ENCODE measurements around the gene ABCA9. TPM values are rescaled to one million over a fixed set of nuclear protein-coding genes. Genes with fewer than 3 reads are reported as not detected.

Gene ABCA9
- not detected in 5 replicates for total RNA-seq (2022; extraction: Qiagen RNA extraction; ENCODE audit: low read depth)

GRCh38 chr17:69060822-69061221 lies at the start of gene ABCA9:
TSS of gene ABCA9 (minus strand) at chr17:69060927. CDS start at chr17:69051126, 9,801 bp downstream.

DNA sequence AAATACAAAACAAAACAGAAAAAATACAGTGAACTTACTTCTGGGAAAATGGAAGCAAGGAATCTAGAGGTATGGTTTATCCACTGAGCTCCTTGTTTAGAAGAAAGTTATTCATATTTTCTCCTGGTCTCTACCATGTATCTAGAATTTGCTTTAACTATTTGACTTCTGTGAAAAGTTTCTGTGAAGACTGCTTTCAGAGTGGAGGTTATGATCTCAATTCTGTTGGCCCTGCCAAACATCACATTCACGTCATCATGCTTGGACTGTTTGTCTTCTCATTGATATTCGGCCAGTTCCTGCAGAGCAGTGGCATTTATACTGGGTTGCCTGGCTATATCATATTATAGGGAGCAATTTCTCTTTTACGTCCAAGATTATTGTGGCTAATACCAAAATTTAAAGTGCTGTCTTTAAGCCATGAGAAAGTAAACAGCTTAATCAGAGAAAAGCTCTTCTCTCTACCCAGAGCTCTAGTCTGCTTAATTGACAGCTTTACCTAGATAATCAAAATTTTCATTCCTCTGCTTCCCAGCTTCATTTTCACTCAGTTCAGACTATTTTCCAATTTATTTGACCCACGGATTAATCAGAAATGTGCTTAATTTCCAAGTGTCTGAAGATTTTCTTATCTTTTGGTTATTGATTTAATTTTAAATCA lies 105.4 kb downstream of the ABCA9 start, which contains the start of gene ABCA8:
TSS of gene ABCA8 (minus strand) at position 212 of the 661 bp plus-strand sequence. CDS start 13,358 bp downstream, outside the sequence.

Other genes starting within 250 kb of the ABCA9 start
- gene ABCA8, start 105.5 kb downstream of the ABCA9 start, total RNA-seq (2022; extraction: Qiagen RNA extraction; ENCODE audit: low read depth), result 0.14 to 0.59 TPM (median 0.38 TPM) in 5 replicates
- gene ABCA6, start 81.0 kb upstream of the ABCA9 start, total RNA-seq (2022; extraction: Qiagen RNA extraction; ENCODE audit: low read depth), result 0.09 TPM in 1 of 5 replicates, not detected in the others
- gene ABCA10, start 167.9 kb upstream of the ABCA9 start, total RNA-seq (2022; extraction: Qiagen RNA extraction; ENCODE audit: low read depth), result 0.07 to 0.12 TPM (median 0.10 TPM) in 5 replicates